Ishikawa (cell line): Measurements from ENCODE around the gene TNF.

Experiments used
- CEBPB ChIP-seq: IDR thresholded peaks from 2 replicates; pipeline ENCODE4 v1.6.1; 2012
- EP300 ChIP-seq: IDR thresholded peaks from 2 replicates; pipeline ENCODE4 v1.6.1; 2012; ENCODE audit warnings: borderline replicate concordance
- NFIC ChIP-seq: IDR thresholded peaks from 2 replicates; pipeline ENCODE4 v1.6.1; 2012
- TAF1 ChIP-seq: IDR thresholded peaks from 2 replicates; pipeline ENCODE4 v1.6.1; 2012; ENCODE audit warnings: low read depth, mild to moderate bottlenecking
- YY1 ChIP-seq: IDR thresholded peaks from 2 replicates; pipeline ENCODE4 v1.6.1; 2012; ENCODE audit warnings: low read depth
- TF ChIP-seq, protein P1 (sequence below): IDR thresholded peaks from 2 replicates; pipeline ENCODE4 v1.6.1; 2012
- TF ChIP-seq, protein P2 (sequence below): IDR thresholded peaks from 2 replicates; pipeline ENCODE4 v1.6.1; 2012; ENCODE audit warnings: low read depth, mild to moderate bottlenecking

DNA sequence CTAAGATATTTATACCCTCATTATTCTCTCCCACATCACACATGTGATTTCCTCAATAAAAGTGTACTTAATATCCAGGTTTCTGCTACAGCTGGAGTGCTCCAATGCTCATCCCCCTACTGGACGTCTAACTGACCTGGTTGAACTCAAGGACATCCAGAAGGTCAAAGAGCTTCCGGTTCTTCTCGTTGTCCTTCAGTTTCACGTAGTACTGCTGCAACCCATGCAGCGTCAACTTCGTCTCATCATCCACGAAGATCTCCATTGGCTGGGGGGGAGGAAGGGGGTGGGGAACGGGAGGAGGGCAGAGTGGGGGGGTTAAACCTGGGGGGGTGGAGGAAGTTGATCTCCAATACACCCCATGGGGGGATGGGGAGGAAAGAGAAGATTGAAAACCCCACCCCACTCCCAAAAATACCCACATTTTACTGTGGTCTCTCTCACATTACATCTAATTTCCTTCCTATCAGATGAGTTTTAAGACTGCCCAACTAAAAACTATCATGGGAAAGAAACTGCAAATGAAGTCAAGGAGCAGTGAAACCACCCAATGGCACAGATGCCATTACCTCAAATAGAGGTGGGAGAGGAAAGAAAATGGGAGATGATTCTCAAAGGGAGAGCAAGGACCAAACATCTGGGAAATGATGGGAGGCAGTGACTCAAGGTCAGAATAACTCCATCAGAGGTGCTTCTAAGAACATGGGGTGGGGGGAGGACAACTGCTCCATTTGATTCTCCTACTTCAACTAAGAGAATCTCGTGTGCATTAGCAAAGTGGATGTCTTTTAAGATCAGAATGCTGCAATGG, 42.5 kb upstream of the TNF start:
- TF ChIP-seq TAF1: no peak
- TF ChIP-seq EP300: no peak
- TF ChIP-seq CEBPB: no peak
- TF ChIP-seq, protein P1, sequence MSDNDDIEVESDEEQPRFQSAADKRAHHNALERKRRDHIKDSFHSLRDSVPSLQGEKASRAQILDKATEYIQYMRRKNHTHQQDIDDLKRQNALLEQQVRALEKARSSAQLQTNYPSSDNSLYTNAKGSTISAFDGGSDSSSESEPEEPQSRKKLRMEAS: no peak
- TF ChIP-seq, protein P2, sequence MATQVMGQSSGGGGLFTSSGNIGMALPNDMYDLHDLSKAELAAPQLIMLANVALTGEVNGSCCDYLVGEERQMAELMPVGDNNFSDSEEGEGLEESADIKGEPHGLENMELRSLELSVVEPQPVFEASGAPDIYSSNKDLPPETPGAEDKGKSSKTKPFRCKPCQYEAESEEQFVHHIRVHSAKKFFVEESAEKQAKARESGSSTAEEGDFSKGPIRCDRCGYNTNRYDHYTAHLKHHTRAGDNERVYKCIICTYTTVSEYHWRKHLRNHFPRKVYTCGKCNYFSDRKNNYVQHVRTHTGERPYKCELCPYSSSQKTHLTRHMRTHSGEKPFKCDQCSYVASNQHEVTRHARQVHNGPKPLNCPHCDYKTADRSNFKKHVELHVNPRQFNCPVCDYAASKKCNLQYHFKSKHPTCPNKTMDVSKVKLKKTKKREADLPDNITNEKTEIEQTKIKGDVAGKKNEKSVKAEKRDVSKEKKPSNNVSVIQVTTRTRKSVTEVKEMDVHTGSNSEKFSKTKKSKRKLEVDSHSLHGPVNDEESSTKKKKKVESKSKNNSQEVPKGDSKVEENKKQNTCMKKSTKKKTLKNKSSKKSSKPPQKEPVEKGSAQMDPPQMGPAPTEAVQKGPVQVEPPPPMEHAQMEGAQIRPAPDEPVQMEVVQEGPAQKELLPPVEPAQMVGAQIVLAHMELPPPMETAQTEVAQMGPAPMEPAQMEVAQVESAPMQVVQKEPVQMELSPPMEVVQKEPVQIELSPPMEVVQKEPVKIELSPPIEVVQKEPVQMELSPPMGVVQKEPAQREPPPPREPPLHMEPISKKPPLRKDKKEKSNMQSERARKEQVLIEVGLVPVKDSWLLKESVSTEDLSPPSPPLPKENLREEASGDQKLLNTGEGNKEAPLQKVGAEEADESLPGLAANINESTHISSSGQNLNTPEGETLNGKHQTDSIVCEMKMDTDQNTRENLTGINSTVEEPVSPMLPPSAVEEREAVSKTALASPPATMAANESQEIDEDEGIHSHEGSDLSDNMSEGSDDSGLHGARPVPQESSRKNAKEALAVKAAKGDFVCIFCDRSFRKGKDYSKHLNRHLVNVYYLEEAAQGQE: no peak
- TF ChIP-seq NFIC: no peak
- TF ChIP-seq YY1: no peak
